H9 (cell line): ENCODE data around the gene SLC48A1. TPM values are rescaled to one million over a fixed set of nuclear protein-coding genes. Genes with fewer than 3 reads are reported as not detected.
A peak's percentile ranks its signal among the peaks of the same experiment; 100 is the strongest.

ENCODE experiments used
- DNase-seq: peaks from one replicate; pipeline ENCODE4 v3.0.0-alpha.2; 2017
- H2AFZ ChIP-seq: one replicate; pipeline ENCODE4 v1.6.1; 2013; ENCODE audit warnings: mild to moderate bottlenecking, low read length, control low read depth, moderate library complexity
- H2AK5ac ChIP-seq: 2 replicates; pipeline ENCODE4 v1.6.1; 2013; ENCODE audit warnings: low read length, control low read depth, mixed read lengths; ENCODE audit not compliant: insufficient read length
- H2BK120ac ChIP-seq: one replicate; pipeline ENCODE4 v1.6.1; 2013; ENCODE audit warnings: low read depth, mild to moderate bottlenecking, low read length, control low read depth, inconsistent platforms; ENCODE audit not compliant: poor library complexity, severe bottlenecking
- H2BK12ac ChIP-seq: 2 replicates; pipeline ENCODE4 v1.6.1; 2013; ENCODE audit warnings: low read length, control low read depth, mixed read lengths, low read depth; ENCODE audit not compliant: insufficient read length
- H2BK15ac ChIP-seq: 2 replicates; pipeline ENCODE4 v1.6.1; 2013; ENCODE audit warnings: low read depth, low read length, control low read depth
- H2BK20ac ChIP-seq: one replicate; pipeline ENCODE4 v1.6.1; 2013; ENCODE audit warnings: low read depth, mild to moderate bottlenecking, low read length, control low read depth, inconsistent platforms; ENCODE audit not compliant: poor library complexity, severe bottlenecking
- H2BK5ac ChIP-seq: 2 replicates; pipeline ENCODE4 v1.6.1; 2013; ENCODE audit warnings: low read length, control low read depth, mixed read lengths; ENCODE audit not compliant: insufficient read length
- H3K14ac ChIP-seq: 2 replicates; pipeline ENCODE4 v1.6.1; 2013; ENCODE audit warnings: low read length, control low read depth; ENCODE audit not compliant: insufficient read depth
- H3K18ac ChIP-seq: 2 replicates; pipeline ENCODE4 v1.6.1; 2013; ENCODE audit warnings: low read depth, mild to moderate bottlenecking, mixed read lengths, low read length, control low read depth; ENCODE audit not compliant: insufficient read length
- H3K23ac ChIP-seq: 2 replicates; pipeline ENCODE4 v1.6.1; 2013; ENCODE audit warnings: low read length, control low read depth, mixed read lengths, low read depth; ENCODE audit not compliant: insufficient read length
- H3K23me2 ChIP-seq: 2 replicates; pipeline ENCODE4 v1.6.1; 2013; ENCODE audit warnings: low read depth, mild to moderate bottlenecking, mixed read lengths, low read length, control low read depth; ENCODE audit not compliant: insufficient read length, poor library complexity, severe bottlenecking
- H3K27ac ChIP-seq: 2 replicates; pipeline ENCODE4 v1.5.1; 2013; ENCODE audit warnings: low read length, control low read depth, mixed read lengths, low read depth; ENCODE audit not compliant: insufficient read length
- H3K27me3 ChIP-seq: 2 replicates; pipeline ENCODE4 v1.6.1; 2013; ENCODE audit warnings: low read length, control low read depth, inconsistent platforms; ENCODE audit not compliant: insufficient read depth
- H3K4ac ChIP-seq: 2 replicates; pipeline ENCODE4 v1.6.1; 2013; ENCODE audit warnings: low read depth, mild to moderate bottlenecking, control low read depth, inconsistent platforms, low read length, moderate library complexity
- H3K4me1 ChIP-seq: 2 replicates; pipeline ENCODE4 v1.6.1; 2013; ENCODE audit warnings: low read length, control low read depth, inconsistent platforms; ENCODE audit not compliant: insufficient read depth
- H3K4me2 ChIP-seq: 2 replicates; pipeline ENCODE4 v1.6.1; 2013; ENCODE audit warnings: low read length, control low read depth, mixed read lengths; ENCODE audit not compliant: insufficient read length, insufficient read depth
- H3K56ac ChIP-seq: 2 replicates; pipeline ENCODE4 v1.6.1; 2013; ENCODE audit warnings: low read depth, mild to moderate bottlenecking, mixed read lengths, low read length, control low read depth; ENCODE audit not compliant: insufficient read length
- H3K79me1 ChIP-seq: 2 replicates; pipeline ENCODE4 v1.6.1; 2013; ENCODE audit warnings: low read depth, mild to moderate bottlenecking, moderate library complexity, low read length, control low read depth, inconsistent platforms; ENCODE audit not compliant: insufficient read depth, poor library complexity, severe bottlenecking
- H3K79me2 ChIP-seq: 2 replicates; pipeline ENCODE4 v1.6.1; 2013; ENCODE audit warnings: low read length, control low read depth, inconsistent platforms; ENCODE audit not compliant: insufficient read depth
- H3K9ac ChIP-seq: 2 replicates; pipeline ENCODE4 v1.6.1; 2013; ENCODE audit warnings: low read length, control low read depth, mixed read lengths; ENCODE audit not compliant: insufficient read length; ENCODE audit errors: extremely low read depth
- H3K9me3 ChIP-seq: one replicate; pipeline ENCODE4 v1.6.1; 2013; ENCODE audit warnings: low read depth, low read length, inconsistent platforms; ENCODE audit not compliant: control insufficient read depth
- H3T11ph ChIP-seq: one replicate; pipeline ENCODE4 v1.6.1; 2013; ENCODE audit warnings: mild to moderate bottlenecking, low read length, control low read depth, inconsistent platforms
- H4K20me1 ChIP-seq: one replicate; pipeline ENCODE4 v1.6.1; 2013; ENCODE audit not compliant: control insufficient read depth, insufficient read length, insufficient read depth
- H4K5ac ChIP-seq: 2 replicates; pipeline ENCODE4 v1.6.1; 2013; ENCODE audit warnings: low read depth, mild to moderate bottlenecking, mixed read lengths, low read length, control low read depth; ENCODE audit not compliant: insufficient read length
- H4K8ac ChIP-seq: replicated peaks from 2 replicates; pipeline ENCODE4 v1.6.1; 2013; ENCODE audit warnings: low read length, control low read depth, mixed read lengths, low read depth; ENCODE audit not compliant: insufficient read length
- H4K91ac ChIP-seq: 2 replicates; pipeline ENCODE4 v1.6.1; 2013; ENCODE audit warnings: low read depth, mild to moderate bottlenecking, moderate library complexity, mixed read lengths, low read length, control low read depth; ENCODE audit not compliant: insufficient read length
- H3K27ac Mint-ChIP-seq, 3 experiments: 2 replicates in 2 of 3; 3 replicates in 1 of 3; pipeline ENCODE4 v1.8.0; 2020 to 2021; ENCODE audit warnings: mixed read lengths in 3 of 3, mild to moderate bottlenecking in 1 of 3, moderate library complexity in 1 of 3
- H3K27me3 Mint-ChIP-seq: 2 replicates; pipeline ENCODE4 v1.8.0; 2021; ENCODE audit warnings: low read depth, mild to moderate bottlenecking, moderate library complexity, mixed read lengths
- H3K36me3 Mint-ChIP-seq, 3 experiments: 2 replicates in 2 of 3; 3 replicates in 1 of 3; pipeline ENCODE4 v1.8.0; 2020 to 2021; ENCODE audit warnings: low read depth in 3 of 3, mixed read lengths in 3 of 3; ENCODE audit not compliant: insufficient read depth in 1 of 3
- H3K4me1 Mint-ChIP-seq, 2 experiments: 2 replicates each; pipeline ENCODE4 v1.8.0; 2020; ENCODE audit warnings: mixed read lengths in 2 of 2
- H3K4me3 Mint-ChIP-seq, 2 experiments: 2 replicates in 1 of 2; 3 replicates in 1 of 2; pipeline ENCODE4 v1.8.0; 2020 to 2021; ENCODE audit warnings: mild to moderate bottlenecking in 2 of 2, mixed read lengths in 2 of 2, moderate library complexity in 1 of 2
- H3K9me3 Mint-ChIP-seq, 2 experiments: 2 replicates in 1 of 2; 3 replicates in 1 of 2; pipeline ENCODE4 v1.8.0; 2020; ENCODE audit warnings: mild to moderate bottlenecking in 2 of 2, mixed read lengths in 2 of 2, moderate library complexity in 1 of 2
- WGBS: extraction: QIAGEN DNeasy Blood & Tissue Kit; methylation state at CpG from one replicate; pipeline ENCODE4 v1.1.7; 2013; ENCODE audit warnings: missing lambda C conversion rate, low lambda C conversion rate, mixed read lengths; ENCODE audit not compliant: insufficient read length; ENCODE audit errors: extremely low coverage; 5-methylcytosine and 5-hydroxymethylcytosine counted together
- total RNA-seq: library from RNA; stranded (reverse); gene quantifications from 2 replicates; pipeline ENCODE4 v1.2.1, GENCODE V29; 2021
- TF ChIP-seq, protein P1 (sequence below): fragments of 200-600 bp; sonication (generic); conservative IDR thresholded peaks from 3 replicates; pipeline ENCODE4 v1.8.0; 2021; ENCODE audit warnings: antibody characterized with exemption, mild to moderate bottlenecking

The SLC48A1 gene
- total RNA-seq, 1 experiment from 2014 or later, result 10.6 TPM

DNA sequence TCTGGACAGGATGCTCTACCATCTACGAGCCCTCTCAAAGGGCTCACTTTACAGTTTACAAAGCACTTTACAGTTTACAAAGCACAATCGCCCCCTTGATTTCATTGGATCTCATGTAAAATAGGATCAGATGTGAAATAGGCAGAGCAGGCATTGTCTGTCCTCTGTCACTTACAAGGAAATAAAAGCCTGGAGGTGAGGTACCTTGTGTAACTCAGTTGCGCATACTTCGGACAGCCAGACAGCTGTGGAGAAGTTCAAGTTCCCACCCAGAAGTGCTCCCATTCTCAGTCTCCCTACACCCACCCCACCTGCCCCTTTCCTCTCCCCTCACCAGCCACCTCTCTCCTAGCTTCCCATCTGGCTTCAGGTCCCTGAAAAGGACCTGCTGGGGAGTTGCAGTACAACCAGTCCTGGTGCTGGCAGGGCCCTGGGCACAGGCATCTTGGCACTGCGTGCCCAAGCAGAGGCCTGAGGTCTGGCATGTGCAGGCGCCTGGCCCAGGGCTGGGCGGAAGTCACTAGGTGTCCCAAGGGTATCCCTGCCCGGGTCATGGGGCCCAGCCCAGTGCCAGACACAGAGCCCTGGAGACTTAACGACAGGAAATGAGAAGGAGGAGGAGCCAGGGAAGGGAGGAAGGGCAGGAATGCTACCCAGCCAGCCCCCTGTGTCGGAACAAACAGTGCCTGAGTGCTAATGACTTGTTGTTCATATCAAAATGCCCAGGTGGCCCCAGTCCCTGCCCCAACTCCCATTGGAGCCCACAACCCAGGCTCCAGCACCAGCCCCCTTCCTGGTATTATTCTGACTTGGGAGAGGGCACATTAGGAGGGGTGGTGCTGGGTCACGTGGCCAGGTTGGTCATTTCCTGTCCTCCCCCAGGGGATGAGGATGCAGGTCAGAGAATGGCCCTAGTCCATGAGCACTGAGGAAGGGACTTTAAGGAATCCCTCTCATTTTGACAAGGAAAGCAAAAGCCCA, 19.7 kb upstream of the SLC48A1 start:
- Histone ChIP-seq H3K56ac (no peak overlapping the region), H4K91ac (peak overlapping the region; percentile 47), H2BK20ac (no peak overlapping the region), H3K79me2 (no peaks in the 10 kb centered on the region), H4K8ac (no peak overlapping the region), H4K20me1 (no peaks in the 10 kb centered on the region), H4K5ac (no peak overlapping the region), H3K4me1 (peaks cover 23% of the 10 kb centered on the region), H2BK15ac (no peak overlapping the region), H2AFZ (no peak overlapping the region), H3K18ac (no peak overlapping the region), H3K79me1 (no peaks in the 10 kb centered on the region), H3K9ac (no peak overlapping the region), H3K27ac (peak overlapping the region; percentile 63), H3K4me2 (no peak overlapping the region), H3K4ac (no peak overlapping the region), H2BK5ac (no peak overlapping the region), H3K9me3 (no peaks in the 10 kb centered on the region), H2AK5ac (no peak overlapping the region), H2BK12ac (no peak overlapping the region), H3K23ac (no peak overlapping the region), H3T11ph (no peak overlapping the region), H3K27me3 (no peaks in the 10 kb centered on the region), H3K23me2 (no peaks in the 10 kb centered on the region), H3K14ac (peak overlapping the region; percentile 60; the same call in 1 of the 2 replicates), H2BK120ac (no peak overlapping the region)
- peak; percentile 94 for DNase-seq
- TF ChIP-seq, protein P1, sequence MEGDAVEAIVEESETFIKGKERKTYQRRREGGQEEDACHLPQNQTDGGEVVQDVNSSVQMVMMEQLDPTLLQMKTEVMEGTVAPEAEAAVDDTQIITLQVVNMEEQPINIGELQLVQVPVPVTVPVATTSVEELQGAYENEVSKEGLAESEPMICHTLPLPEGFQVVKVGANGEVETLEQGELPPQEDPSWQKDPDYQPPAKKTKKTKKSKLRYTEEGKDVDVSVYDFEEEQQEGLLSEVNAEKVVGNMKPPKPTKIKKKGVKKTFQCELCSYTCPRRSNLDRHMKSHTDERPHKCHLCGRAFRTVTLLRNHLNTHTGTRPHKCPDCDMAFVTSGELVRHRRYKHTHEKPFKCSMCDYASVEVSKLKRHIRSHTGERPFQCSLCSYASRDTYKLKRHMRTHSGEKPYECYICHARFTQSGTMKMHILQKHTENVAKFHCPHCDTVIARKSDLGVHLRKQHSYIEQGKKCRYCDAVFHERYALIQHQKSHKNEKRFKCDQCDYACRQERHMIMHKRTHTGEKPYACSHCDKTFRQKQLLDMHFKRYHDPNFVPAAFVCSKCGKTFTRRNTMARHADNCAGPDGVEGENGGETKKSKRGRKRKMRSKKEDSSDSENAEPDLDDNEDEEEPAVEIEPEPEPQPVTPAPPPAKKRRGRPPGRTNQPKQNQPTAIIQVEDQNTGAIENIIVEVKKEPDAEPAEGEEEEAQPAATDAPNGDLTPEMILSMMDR, result no peak
- Mint-ChIP-seq H3K4me1 (peaks cover 23 to 30% of the 10 kb centered on the region in 2 experiments), H3K27me3 (no peaks in the 10 kb centered on the region; the same call in none of the 2 replicates), H3K36me3 (peaks cover 0 to 8% (median 6%) of the 10 kb centered on the region in 3 experiments; a peak in 5 of 7 replicates), H3K27ac (peak overlapping the region; percentile 78 to 96 (median 96); a peak in 6 of 7 replicates), H3K4me3 (0 out of 5 replicates have a peak overlapping the region, but pooled peaks of 1 of the 2 experiments have one; percentile 53), H3K9me3 (no peaks in the 10 kb centered on the region)
- WGBS, result no CpG with 5 or more reads among the region's 11 CpGs
